NCI-H1105 treated with DMSO at 0.1 percent for 48 hours (cell line): ENCODE results near the gene EDN2.

Experiments
- DNase-seq: peaks from one replicate; lab custom pipeline; 2025; lab: John Stamatoyannopoulos, UW

The EDN2 gene

DNA sequence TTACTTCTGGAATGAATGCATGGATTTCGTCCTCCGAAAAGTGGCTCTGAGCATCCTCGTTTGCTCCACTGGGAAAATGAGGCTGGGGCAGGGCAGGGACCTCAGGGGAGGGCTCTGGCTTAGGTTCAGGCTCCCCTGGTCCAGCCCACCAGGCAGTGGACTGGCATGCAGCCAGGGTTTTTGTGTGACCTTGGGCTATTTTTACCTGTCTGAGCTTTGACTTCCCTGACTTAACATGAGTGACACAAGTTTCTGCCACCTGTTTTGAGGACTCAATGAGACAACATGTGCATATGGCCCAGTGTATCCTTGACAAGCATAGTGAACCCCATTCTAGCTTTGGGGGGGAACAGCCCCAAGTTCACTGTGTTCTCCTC lies 32.6 kb upstream of the EDN2 start:
- DNase-seq = peak; percentile 20

DNA sequence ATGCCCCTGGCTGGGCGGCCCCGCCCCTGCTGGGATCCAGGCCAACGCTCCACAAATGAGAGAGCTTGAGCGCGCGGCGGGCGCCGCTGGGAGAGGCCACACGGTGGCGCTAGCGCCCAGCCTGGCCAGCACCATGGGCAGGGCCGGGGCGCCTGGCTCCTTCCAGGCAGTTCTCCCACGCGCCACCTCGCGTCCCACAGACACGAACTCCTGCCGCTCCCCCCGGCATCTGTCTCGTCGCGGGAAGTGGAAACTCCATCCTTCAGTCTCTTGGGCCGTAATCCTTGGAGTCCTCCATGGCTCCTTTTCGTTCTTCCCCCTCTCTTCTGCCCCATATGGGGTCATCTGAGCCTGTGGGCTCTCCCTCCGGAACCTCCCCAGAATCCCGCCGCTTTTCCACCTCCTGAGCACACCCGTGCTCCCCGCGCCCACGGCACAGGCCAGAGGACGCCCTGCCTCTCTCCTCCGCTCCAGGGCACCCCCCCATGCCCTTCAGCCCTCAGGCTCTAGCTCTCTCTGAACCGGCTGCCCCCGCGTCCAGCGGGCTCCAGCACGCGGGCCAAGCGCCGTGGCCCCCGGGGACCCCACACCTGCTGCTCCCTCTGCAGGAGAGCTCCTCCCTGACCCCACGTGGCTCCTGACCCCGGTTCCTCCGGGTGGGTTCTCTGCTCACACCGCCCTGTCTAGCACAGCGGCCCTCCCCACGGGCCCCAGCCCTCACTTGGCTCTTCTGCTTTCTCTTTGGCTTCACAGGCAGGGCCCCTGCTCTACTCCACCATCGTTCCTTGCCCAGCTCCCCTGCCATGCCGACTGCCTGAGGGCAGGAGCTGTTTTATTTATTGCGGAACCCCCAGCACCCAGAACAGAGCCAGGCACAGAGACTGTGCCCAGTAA lies 31.9 kb upstream of the EDN2 start:
- DNase-seq = peak; percentile 81

DNA sequence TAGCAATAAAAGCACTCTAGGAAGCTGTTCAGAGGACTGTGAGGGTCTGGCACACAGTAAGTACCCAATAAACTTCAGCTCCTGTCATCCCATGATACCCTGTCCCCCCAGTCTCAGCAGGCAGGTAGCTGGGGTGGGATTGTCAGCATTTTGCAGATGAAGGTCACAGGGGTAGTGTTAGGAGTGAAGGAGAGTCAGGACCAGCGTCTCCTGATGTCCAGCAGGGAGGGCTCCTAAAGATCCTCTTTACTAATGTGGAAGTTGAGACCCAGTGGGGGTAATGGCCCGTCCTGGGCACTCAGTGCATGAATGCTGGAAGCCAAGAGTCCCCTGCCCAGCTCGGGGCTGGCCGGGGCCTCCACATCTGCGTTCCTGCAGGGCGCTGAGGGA lies 31.3 kb upstream of the EDN2 start:
- DNase-seq = no peak

DNA sequence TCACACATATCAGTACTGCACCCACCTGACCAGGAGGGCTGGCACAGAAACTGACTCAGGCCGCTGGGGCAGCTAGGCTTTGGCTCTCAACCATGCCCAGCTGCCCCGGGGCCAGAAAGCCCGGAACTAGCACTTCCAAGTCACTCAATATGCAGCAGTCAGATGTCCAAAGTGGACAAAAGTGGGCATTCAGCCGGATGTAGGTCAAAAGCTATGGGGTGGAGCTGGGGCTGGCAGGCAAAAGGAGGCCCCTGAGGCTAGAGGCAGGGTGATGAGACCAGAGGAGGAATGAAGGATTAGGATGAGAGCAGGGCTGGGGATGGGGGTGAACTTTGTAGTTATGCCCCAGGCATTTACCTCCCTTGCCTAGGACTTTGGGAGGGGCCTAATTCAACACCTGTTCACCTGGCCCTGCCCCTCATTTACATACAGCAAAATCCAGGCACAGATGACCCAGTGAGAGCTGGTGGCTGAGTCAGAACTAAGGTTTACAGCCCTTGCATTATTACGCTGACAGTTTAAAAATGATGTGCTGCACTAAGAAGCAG lies 30.7 kb upstream of the EDN2 start:
- no peak for DNase-seq

DNA sequence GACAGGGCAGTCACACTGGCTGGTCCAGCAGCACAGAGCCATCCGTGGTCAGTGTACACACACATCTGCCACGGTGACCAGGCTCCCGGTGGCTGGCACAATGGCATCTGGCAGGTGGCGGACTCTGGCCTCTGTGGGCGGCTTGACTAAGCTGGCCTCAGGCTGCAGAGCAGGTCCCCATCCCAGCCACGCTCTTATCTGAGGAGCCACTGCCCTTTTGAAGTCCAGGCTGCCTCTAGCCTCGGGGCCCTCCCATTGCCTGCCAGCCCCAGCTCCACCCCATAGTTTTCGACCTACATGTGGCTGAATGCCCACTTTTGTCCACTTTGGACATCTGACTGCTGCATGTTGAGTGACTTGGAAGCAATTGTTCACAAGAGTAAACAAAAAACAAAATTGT lies 29.9 kb upstream of the EDN2 start:
- no peak for DNase-seq

DNA sequence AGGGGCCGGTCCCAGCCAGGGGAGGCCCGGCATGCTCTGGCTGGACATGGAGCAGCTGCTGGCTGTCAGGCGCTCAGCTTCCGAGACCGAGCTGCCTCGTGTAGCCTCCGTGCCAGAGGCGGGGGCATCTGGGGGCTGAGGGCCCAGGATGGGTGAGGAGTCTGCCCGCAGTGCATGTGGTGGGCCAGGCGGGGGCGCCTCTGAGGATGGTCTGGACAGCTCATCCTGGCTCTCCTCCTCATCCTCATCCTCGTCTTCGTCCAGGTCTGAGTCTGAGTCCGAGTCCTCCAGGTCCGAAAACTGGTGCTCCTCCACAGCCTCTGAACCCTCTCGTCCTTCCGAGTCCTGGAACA lies 28.9 kb upstream of the EDN2 start:
- DNase-seq = no peak

DNA sequence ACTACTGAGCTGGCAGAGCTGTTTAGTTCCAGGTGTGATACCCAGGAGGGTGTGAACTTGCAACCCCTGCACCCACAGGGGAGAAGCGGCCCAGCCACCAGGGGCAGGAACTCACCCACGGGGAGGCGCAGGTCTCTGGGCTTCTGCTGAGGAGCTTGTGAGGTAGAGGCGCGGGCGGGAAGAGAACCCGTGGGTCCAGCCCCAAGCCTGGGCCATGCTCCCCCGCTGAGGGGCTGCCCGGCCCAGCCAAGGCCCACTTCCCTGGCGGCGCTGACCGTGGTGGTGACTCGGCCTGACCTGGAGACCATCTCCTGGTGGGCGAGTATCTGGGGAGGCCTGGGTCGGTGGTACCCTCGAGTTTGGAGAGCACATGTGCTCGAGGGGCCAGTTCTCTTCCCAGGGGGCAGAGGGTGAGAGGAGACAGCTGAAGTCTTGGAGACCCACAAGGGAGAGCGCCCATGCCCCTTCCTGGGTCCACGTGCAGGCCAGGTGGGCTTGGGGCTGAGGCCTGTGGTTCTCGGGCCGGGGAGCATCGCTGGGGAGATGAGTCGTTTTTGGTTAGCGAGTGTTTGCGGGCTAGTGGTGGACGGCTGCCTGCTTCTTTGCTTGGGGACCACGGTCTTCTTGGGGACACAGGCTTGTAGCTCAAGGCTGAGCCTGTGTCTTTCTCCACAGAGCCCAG lies 28.4 kb upstream of the EDN2 start:
- no peak for DNase-seq

DNA sequence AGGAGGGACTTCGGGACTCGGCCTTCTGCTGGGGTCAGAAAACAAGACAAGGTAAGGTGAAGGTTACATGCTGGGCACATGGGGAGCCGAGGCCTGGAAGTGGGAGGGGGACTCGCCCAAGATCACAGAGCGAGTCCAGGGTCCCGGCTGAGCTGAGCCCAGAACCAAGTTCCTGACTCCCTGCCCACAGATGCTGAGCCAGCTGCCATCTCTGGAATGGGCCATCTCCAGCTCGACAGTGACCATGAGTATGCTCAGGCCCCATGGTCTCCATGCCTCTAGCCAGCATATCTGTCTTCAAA lies 26.7 kb upstream of the EDN2 start:
- DNase-seq = no peak

DNA sequence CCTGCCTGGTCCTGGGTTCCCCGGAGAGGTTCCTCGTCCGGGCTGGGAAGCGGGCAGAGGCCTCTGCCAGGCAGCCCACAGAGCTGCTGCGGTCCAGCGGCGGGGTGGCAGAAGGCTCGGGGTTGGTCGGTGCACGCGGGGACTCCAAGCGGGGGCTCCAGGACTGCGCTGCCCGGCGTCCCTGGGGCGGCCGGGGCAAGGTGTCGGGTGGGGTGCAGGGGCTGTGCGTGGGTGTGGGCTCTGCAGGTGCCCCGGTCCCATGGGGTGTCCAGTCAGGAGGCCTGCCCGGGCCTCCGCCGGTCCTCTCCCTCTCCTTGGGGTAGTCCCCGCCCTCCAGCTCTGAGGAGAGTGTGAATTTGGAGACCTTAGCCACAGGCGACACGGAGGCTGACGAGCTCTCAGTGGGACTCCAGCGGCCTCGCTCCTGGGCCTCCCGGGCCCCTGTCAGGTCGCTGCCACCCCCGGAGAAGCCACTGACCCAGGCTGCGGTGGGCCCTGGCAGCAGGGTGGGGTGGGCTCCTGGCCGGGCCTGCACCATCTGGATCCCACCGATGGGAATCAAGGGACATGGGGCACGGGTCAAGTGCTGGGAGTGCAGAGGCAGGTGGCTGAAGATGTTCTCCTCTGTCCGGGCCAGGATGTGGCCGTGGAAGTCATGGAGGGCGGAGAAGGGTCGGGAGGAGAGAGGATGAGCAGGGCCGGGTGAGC lies 26.2 kb upstream of the EDN2 start:
- DNase-seq = no peak

DNA sequence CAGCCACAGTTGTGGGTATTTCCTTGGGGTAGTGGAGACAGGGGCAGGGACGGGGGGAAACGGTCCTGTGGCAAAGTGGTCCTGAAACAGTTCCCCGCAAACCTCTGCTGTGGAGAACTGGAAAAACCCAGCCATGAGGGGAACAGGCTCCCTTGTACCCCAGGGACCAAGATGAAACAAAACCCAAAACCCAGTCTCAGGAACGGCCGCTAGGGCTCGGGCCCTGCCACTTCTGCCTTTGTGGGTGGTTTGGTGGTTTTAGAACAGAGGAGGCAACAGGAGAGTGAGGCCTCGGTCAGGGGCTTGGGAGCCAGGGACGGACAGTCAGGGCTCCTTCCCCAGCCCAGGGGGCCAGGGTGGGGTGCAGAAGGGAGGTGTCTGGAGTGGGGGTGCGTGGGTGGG lies 24.8 kb upstream of the EDN2 start:
- no peak for DNase-seq

DNA sequence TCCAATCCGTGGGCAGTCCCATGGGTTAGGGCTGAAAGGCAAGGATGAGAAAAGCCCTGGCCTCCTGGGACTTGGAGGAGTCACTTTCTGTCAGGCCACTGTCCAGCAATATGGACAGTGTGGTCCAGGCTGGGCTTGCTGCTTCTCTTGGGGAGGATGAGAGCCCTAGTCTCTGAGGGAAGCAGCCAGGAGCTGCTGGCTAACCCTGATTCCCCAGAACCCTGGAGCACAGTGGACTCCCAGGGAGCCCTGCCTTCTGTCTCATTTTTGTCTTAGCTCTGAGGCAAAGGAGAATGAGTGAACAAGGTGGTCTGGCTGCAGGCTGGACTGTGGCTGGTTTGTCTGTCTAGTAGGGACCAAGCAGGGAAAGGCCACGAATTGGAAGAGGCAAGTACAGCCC lies 23.8 kb upstream of the EDN2 start:
- no peak for DNase-seq

DNA sequence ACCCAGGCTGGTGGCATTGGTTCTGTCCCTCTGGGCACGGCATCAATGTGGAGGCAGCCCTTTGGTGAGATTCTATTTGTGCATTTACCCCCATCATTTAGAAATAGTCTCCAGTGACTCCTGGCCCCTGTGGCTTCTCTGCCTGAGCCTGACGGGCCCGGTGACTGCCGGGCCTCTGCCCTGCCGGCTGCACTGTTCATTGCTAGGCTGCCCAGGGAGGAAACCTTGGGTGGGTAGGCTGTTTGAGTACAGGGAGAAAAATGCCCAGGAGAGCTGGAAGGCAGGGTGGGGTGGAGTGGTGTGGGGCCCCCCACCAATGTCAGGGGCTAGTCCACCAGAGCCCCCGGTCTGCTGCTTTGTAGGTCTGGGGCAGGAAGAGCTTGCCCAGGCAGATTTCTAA lies 23.4 kb upstream of the EDN2 start:
- DNase-seq = no peak

DNA sequence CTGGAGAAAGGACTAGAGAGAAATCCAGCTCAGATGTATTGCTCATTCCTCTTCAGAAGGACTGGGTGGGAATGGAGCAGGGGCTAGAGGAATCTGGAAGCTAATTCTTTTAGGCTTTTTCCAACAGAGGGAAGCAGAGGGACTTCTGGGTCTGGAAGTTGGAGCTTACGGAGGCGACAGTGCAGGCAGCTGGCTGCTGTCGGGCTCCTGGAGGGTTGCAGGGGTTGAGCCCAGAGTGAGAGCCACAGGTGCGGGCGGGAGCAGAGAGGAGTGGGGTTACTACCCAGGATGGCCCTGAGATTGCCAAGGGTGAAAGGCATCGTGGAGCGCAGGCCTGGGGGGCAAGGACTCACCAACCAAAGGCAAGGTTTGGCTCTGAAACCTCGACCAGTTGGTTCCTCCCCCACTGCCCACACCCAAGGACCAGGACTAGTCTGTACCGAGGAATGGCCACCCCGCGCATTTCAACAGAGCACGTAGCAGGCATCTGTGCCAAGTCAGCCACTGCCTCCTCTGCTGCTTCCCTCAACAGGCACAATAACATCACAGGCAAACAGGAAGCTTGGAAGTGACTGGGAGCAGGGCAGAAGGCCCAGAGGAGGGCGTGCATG lies 22.7 kb upstream of the EDN2 start:
- DNase-seq = no peak

DNA sequence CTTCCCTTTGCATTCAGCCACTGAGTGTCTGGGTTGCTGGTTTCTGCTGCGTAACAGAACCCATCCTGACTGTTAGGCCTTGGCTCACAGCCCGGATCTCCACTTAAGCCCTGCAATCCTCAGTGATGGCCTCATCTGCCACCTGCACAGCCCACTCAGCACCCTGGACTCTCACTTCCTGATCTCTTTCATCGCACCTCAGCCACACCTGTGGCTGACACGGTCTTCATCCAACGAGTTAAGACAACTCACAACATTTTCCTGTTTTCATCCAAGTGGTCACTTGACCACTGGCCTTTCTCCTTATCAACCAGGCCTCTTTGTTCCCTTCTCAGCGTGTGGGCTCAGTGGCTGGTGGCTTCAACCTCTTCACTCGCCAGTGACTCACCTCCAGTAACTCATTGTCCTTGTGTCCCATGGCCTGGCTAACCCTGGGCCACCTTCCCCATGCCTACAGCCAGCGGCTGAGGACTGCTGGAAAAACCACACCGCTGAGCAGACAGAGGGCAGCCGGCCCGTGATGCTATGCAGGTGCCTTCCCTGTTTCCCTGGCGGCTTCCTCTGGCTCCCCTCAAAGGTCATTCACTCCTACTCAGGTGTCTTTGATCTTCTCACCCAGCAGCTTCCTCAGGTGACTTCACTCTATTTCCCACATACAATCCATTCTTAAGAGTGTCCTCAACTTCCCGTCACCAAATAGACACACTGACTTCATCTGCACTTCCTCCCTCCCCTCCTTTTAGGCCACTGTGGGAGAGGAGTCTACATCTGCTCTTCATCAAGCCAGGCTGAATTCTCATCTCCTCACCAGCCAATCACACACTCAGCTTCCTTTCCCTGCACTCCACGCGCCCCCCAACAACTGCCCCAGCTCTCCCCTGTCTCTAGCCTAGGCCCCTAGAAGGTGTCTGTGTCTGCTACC lies 19.9 kb upstream of the EDN2 start:
- DNase-seq = peak; percentile 72

DNA sequence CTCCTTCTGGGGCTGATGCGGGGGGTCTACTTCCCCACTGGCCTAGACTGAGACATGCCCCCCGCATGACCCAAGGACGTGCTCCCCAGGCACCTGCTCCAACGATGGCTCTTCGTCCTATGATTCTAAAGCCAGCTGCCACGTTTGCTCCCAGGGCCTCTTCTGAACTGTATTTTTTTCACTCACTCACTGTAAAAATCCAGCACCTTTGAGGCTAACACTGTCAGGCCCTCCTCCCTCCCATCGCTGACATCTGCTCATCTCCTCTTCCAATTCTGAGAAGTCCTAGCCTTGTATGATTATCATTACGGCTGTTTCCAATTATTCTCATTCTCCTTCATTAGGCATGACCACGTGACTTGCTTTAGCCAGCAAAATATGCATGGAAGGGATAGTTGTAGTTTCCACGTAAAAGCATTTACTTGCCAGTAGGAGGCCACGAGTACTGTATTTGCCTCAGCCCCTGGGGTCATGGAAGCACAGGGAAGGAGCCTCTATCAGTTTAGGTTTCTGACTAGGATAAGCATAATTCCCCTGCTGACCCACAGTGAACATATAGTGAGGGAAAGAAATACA lies 19.1 kb upstream of the EDN2 start:
- no peak for DNase-seq

DNA sequence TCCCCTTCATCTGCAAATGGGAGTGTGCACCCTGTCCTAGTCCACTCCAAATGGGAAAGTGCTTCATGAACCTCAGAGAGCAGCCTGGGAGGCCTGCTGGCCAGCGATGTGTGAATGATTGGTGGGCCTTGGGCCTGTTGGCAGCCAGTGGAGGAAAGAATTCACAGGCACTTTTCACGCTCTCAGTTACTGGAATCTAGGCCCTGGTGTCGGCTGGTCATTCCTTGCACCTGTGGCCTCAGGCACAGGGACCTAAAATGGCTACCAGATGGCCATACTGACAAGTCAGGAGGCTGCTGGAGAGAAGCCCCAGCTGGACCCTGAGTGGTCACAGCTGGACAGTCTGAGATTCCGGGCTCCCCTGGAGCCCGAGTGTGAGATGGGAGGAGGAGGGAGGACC lies 18.4 kb upstream of the EDN2 start:
- DNase-seq = no peak

DNA sequence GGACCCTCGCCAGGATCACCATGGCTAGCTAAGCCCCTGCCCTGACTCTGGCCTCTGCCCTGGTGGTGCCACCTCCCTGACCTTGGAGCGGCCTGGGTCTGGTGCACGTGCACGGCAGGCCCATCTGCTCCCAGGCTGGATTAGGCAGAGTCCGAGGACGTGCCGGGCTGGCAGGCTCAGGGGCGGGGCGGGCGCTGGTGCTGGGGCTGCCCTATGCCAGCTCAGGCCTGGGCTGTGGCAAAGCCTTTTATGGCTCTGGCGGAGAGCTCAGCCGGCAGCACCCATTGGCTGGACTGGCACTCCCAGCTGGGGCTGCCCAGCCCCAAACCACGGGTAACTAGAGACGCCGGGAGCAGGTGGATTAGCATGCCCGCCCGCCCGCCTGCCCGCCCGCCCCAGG lies 17.1 kb upstream of the EDN2 start:
- DNase-seq = no peak

DNA sequence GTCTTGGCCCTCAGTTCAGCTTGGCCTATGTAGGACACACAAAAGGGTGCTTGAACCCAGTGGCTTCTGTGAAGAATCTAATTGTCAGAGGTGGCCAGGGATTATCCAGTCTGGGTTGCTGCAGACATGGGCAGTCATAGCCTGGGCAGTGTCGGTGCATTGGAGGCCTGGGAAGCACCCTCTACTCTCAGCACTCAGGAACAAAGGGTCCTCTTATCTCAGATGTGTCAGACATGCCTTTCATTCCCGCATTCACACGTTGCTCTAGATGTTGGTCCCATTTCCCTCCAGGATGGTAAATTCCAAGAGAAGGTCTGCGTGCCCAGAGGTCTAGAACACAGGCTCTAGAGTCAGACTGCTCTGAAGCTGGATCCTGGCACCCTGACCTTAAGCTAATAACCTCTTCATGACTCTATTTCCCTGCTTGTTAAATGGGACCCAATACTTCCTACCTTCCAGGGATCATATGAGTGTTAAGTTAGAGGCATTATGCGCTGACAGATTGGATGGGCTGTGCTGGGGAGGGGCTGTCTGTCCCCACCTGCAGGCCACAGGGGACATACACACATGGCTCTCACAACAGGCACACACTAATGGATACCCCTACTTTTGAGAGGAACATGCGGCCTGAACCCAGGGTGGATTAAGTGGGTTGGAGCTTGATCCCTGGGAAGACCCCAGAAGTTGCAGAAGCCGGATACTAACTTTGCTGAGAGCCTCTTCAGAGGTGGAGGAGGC lies 16.5 kb upstream of the EDN2 start:
- no peak for DNase-seq

DNA sequence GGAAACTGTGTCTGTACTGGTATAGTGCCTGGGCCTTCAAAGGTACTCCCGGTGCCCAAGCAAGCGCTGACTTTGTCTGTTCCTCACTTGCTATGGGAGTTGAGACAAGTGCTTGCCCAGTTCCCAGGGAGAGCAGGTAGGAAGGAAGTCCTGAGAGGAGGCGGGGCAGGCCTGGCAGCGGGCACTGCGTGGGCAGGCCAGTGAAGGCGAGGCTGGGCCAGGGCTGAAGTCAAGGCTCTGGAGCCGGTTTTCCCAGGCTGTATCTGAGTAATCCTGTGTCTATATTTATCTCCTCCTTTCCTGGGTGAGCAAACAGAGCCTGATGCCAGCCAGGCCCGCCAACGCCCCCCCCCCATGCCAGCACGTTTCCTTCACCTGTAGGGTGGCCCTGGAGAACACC lies 15.9 kb upstream of the EDN2 start:
- DNase-seq = no peak

DNA sequence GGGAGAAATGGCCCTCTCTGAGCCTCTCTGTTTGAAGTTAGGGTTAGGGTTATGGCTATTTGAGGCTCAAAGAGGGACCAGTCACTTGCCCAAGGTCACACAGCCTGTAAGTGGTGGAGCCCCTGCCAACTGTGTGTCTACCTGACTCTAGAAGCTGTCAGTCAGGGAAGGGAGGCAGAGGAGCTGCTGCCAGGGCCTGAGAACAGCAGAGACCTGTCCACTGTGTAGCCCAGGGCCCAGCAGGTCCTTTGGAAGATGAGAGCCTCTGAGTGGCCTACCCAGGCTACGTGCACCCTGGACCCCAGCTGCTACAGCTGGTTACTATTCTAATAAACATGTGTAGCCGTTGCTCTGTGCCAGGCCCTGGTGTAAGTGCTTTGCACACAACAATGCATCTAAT lies 15.1 kb upstream of the EDN2 start:
- no peak for DNase-seq

DNA sequence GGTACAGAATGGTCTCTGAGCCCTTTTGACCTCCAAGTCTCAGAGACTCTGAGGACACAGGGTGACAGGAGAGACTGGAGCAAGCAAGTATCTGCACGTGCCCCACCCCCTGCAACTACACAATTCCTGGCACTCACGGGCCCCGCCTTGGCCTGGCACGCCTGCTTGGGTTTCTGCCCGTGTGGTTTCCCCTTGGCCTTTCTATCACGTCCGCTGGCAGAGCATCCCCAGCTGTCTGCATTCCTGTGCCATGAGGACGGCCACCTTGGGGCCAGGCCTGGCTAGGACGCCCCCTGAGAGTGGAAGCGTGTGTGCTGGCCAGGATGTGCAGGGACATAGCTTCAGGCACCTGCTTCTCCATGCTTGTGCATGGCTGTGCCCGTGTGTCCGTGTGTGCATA lies 14.3 kb upstream of the EDN2 start:
- no peak for DNase-seq
